Pancreas (tissue), 10 donors: Measurements from ENCODE around the gene SOS1. TPM values are rescaled to one million over a fixed set of nuclear protein-coding genes. Genes with fewer than 3 reads are reported as not detected.

Source experiments
- ATAC-seq, 4 donors: fragments of 200-7000 bp; cut with Tn5 transposase; one replicate each; pipeline versions ENCODE4 v1.8.0 to v1.9.1; 2020; ENCODE audit warnings: mild to moderate bottlenecking in 4 of 4, moderate library complexity in 4 of 4
- DNase-seq, 6 donors: peaks; one replicate each; pipeline ENCODE4 v3.0.0-alpha.2; 2020
- FAIRE-seq: peaks from 2 replicates; lab custom pipeline; 2012; peaks lifted over from hg19 to GRCh38; lab: Jason Lieb, UNC
- H3K27ac ChIP-seq, 4 donors: fragments of 200-600 bp; sonication (generic); 1 replicate in 3 of 4; 2 replicates in 1 of 4; pipeline versions ENCODE4 v1.5.0 to v1.8.0; 2020
- H3K27me3 ChIP-seq, 4 donors: fragments of 200-600 bp; one replicate each; pipeline ENCODE4 v1.8.0; 2021
- H3K36me3 ChIP-seq, 3 donors: fragments of 200-600 bp; sonication (generic) in 1 of 3; one replicate each; pipeline versions ENCODE4 v1.5.0 to v1.8.0; 2020 to 2021
- H3K4me1 ChIP-seq, 3 donors: fragments of 200-600 bp; one replicate each; pipeline ENCODE4 v1.8.0; 2021
- H3K4me3 ChIP-seq, 4 donors: fragments of 200-600 bp; sonication (generic) in 2 of 4; one replicate each; pipeline versions ENCODE4 v1.5.0 to v1.8.0; 2020 to 2021
- H3K9me3 ChIP-seq, 4 donors: fragments of 200-600 bp; one replicate each; pipeline ENCODE4 v1.8.0; 2021
- WGBS, 2 donors: extraction: QIAGEN DNeasy Blood & Tissue Kit; methylation state at CpG; one replicate each; pipeline ENCODE4 v1.1.7; 2013; 5-methylcytosine and 5-hydroxymethylcytosine counted together
- intact Hi-C, 3 donors: fragments of 100-400 bp; cut with DNase I; formaldehyde crosslinking; loops; one replicate each; pipeline versions ENCODE4 v1.11.1 to v1.14.2; 2022
- polyA plus RNA-seq, 2 donors: library from polyadenylated mRNA; stranded (reverse); fragments of 200-250 nt; gene quantifications; one replicate each; pipeline ENCODE4 v1.2.3, GENCODE V29; 2013
- total RNA-seq, 6 donors: library from RNA; stranded (reverse); fragmentation: NEBNext Ultra II Directional in 4 of 6; extraction: Animal tissue kit (Norgen Biotek cat#: 25700) in 4 of 6; gene quantifications; one replicate each; pipeline versions ENCODE4 v1.2.1 to v1.2.4, GENCODE V29; 2021 to 2023
- TF ChIP-seq, protein P1 (sequence below), 4 donors: fragments of 200-600 bp; sonication (generic) in 3 of 4; IDR thresholded peaks; one replicate each; pipeline versions ENCODE4 v1.5.0 to v1.8.0; 2021; ENCODE audit warnings: antibody characterized with exemption in 4 of 4
- donor health status: healthy with polysubstance abuse.
- donor health status: DM: no; HTN: no; CAD: no; lungs with moderate emphysema.
- donor health status: DM: no; HTN: no; CAD: no.
- donor health status: control.
- donor health status: control.
- donor health status: Bipolar disorder and iron deficiency.
- donor health status: DM: yes; HTN: yes; CAD: no.
- donor health status: DM: no; HTN: no; CAD: no.
- donor health status: DM: no; HTN: no; CAD: no.
- donor health status: DM: yes; HTN: yes; CAD: no.

SOS1 gene
- total and polyA plus RNA-seq, 8 donors: 3.2 to 22.6 (median 10.1) TPM

- DNase-seq (no peak), FAIRE-seq (no peak), ATAC-seq (no peak)
- Histone ChIP-seq H3K27ac (no peak overlapping the region), H3K36me3 (no peaks in the 10 kb centered on the region), H3K4me3 (no peak overlapping the region), H3K27me3 (no peaks in the 10 kb centered on the region), H3K4me1 (no peaks in the 10 kb centered on the region), H3K9me3 (no peaks in the 10 kb centered on the region)
- TF ChIP-seq, protein P1, sequence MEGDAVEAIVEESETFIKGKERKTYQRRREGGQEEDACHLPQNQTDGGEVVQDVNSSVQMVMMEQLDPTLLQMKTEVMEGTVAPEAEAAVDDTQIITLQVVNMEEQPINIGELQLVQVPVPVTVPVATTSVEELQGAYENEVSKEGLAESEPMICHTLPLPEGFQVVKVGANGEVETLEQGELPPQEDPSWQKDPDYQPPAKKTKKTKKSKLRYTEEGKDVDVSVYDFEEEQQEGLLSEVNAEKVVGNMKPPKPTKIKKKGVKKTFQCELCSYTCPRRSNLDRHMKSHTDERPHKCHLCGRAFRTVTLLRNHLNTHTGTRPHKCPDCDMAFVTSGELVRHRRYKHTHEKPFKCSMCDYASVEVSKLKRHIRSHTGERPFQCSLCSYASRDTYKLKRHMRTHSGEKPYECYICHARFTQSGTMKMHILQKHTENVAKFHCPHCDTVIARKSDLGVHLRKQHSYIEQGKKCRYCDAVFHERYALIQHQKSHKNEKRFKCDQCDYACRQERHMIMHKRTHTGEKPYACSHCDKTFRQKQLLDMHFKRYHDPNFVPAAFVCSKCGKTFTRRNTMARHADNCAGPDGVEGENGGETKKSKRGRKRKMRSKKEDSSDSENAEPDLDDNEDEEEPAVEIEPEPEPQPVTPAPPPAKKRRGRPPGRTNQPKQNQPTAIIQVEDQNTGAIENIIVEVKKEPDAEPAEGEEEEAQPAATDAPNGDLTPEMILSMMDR (IDR thresholded peaks at IDR 0.05): no peak
- 93% methylated on average over 3 of the region's 3 CpGs for WGBS, 2 donors
- intact Hi-C loops: no loop called here
Observed at GRCh38 chr2:38933653-38934052, 187.2 kb downstream of the SOS1 start.

DNA sequence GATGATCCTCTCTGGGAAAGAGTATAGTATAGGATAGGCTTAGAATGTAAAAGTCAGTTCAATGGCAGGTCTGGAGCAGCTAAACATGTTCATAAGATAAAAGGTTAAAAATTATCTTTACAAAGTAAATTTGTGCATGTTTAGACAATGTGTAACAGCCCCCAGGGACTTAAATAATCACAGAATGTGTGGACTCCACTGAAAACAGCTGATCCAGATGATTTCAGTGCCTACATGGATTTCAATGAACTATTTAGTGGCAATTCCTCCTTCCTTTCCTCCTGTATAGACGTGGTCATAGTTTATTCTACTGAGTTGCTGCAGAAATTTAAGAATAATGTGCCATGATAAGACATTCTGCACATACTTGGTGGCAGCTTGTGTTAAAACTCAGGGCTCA, 188.3 kb downstream of the SOS1 start:
- Histone ChIP-seq H3K4me1 (no peaks in the 10 kb centered on the region), H3K4me3 (no peak overlapping the region), H3K9me3 (no peaks in the 10 kb centered on the region), H3K27me3 (no peaks in the 10 kb centered on the region), H3K36me3 (no peaks in the 10 kb centered on the region), H3K27ac (no peak overlapping the region)
- DNase-seq (no peak), ATAC-seq (no peak), FAIRE-seq (no peak)
- intact Hi-C loops: no loop called here
- TF ChIP-seq, protein P1 (IDR thresholded peaks at IDR 0.05): no peak
- WGBS, 2 donors: 36 to 45% methylated on average over 1 of the region's 1 CpG

Other genes starting within 250 kb of the SOS1 start
- gene DHX57, start 245.1 kb downstream of the SOS1 start, total RNA-seq: 10 to 100 TPM in 2 of 6 donors, 1 to 10 TPM in 4; 7.4 to 12.1 (median 9.1) TPM
- gene DHX57, start 245.1 kb downstream of the SOS1 start, polyA plus RNA-seq: 10 to 100 TPM in 1 of 2 donors, 1 to 10 TPM in 1; 6.0 to 11.7 TPM
- 10 to 100 TPM in 1 of 6 donors, 1 to 10 TPM in 5; 5.5 to 10.9 (median 7.1) TPM for gene MORN2, start 245.1 kb downstream of the SOS1 start, total RNA-seq
- 10 to 100 TPM; 22.2 to 30.6 TPM for gene MORN2, start 245.1 kb downstream of the SOS1 start, polyA plus RNA-seq
- under 1 TPM; 0.13 to 0.91 (median 0.40) TPM for gene ARHGEF33, start 231.2 kb downstream of the SOS1 start, total RNA-seq
- 1 to 10 TPM in 1 of 2 donors, under 1 TPM in 1; 0.53 to 1.6 TPM for gene ARHGEF33, start 231.2 kb downstream of the SOS1 start, polyA plus RNA-seq
- under 1 TPM in 5 of 6 donors, not detected in 1; 0.25 to 0.79 (median 0.61) TPM for gene CDKL4, start 122.9 kb upstream of the SOS1 start, total RNA-seq
- gene CDKL4, start 122.9 kb upstream of the SOS1 start, polyA plus RNA-seq: under 1 TPM; 0.14 to 0.19 TPM